ENCODE results near the gene FIBCD1. TPM values are rescaled to one million over a fixed set of nuclear protein-coding genes. Genes with fewer than 3 reads are reported as not detected.

FIBCD1 gene
- total and polyA plus RNA-seq, 2 experiments from 2014 or later: 4.4 to 5.6 TPM

DNA sequence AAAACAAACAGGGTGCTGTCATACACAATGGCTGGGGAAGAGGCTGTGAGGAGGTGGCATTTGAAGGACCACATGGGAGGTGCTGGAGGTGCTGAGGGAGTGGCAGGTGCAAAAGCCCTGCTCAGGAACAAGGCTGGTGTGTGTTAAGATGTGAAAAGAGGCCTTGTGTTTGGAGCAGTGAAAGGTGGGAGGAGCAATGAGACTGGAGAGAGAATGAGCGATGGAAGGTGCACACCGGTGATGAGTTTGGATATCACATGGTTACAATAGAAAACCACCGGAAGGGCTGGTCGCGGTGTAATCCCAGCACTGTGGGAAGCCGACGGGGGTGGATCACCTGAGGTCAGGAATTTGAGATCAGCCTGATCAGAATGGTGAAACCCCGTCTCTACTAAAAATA lies 9.2 kb upstream of the FIBCD1 start:
- H3K27me3 Mint-ChIP-seq (ENCODE audit: insufficient read depth, low read depth, poor library complexity): peaks cover 10% of the 10 kb centered on the region
- Histone ChIP-seq H3K36me3 (ENCODE audit: insufficient read depth) (no peaks in the 10 kb centered on the region), H3K4me2 (no peak overlapping the region), H3K79me2 (replicated peaks; ENCODE audit: insufficient read depth) (no peaks in the 10 kb centered on the region), H2AFZ (no peak overlapping the region), H3K9me2 (ENCODE audit: insufficient read depth) (no peaks in the 10 kb centered on the region), H4K20me1 (replicated peaks; ENCODE audit: insufficient read depth) (no peaks in the 10 kb centered on the region), H3F3A (replicated peaks; ENCODE audit: low read depth) (no peaks in the 10 kb centered on the region), H3K4me3 (no peak overlapping the region), H3K27ac (ENCODE audit: low read depth) (no peak overlapping the region), H3K4me1 (ENCODE audit: insufficient read depth) (no peaks in the 10 kb centered on the region), H3K27me3 (ENCODE audit: insufficient read depth) (no peaks in the 10 kb centered on the region)
- H3K36me3 Mint-ChIP-seq (ENCODE audit: low read depth): no peaks in the 10 kb centered on the region
- ATAC-seq (no peak), DNase-seq (ENCODE audit: low spot score) (no peak)
- H3K4me3 Mint-ChIP-seq: no peak overlapping the region
- H3K9me3 Mint-ChIP-seq: peaks cover 25% of the 10 kb centered on the region
- peaks cover 4% of the 10 kb centered on the region for H3K4me1 Mint-ChIP-seq
- H3K27ac Mint-ChIP-seq: no peak overlapping the region
- no peak for TF ChIP-seq EZH2phosphoT487 (IDR thresholded peaks at IDR 0.05; ENCODE audit: unreplicated experiment)
- no peak for TF ChIP-seq EZH2 (IDR thresholded peaks at IDR 0.05; ENCODE audit: low read depth, unreplicated experiment)
- no peak for TF ChIP-seq ZNF331 (CRISPR knock-in tag; IDR thresholded peaks at IDR 0.05; ENCODE audit: low read depth)
- no peak for TF ChIP-seq CREB1 (CRISPR knock-in tag; IDR thresholded peaks at IDR 0.05; ENCODE audit: low read depth)
- TF ChIP-seq, protein P1, sequence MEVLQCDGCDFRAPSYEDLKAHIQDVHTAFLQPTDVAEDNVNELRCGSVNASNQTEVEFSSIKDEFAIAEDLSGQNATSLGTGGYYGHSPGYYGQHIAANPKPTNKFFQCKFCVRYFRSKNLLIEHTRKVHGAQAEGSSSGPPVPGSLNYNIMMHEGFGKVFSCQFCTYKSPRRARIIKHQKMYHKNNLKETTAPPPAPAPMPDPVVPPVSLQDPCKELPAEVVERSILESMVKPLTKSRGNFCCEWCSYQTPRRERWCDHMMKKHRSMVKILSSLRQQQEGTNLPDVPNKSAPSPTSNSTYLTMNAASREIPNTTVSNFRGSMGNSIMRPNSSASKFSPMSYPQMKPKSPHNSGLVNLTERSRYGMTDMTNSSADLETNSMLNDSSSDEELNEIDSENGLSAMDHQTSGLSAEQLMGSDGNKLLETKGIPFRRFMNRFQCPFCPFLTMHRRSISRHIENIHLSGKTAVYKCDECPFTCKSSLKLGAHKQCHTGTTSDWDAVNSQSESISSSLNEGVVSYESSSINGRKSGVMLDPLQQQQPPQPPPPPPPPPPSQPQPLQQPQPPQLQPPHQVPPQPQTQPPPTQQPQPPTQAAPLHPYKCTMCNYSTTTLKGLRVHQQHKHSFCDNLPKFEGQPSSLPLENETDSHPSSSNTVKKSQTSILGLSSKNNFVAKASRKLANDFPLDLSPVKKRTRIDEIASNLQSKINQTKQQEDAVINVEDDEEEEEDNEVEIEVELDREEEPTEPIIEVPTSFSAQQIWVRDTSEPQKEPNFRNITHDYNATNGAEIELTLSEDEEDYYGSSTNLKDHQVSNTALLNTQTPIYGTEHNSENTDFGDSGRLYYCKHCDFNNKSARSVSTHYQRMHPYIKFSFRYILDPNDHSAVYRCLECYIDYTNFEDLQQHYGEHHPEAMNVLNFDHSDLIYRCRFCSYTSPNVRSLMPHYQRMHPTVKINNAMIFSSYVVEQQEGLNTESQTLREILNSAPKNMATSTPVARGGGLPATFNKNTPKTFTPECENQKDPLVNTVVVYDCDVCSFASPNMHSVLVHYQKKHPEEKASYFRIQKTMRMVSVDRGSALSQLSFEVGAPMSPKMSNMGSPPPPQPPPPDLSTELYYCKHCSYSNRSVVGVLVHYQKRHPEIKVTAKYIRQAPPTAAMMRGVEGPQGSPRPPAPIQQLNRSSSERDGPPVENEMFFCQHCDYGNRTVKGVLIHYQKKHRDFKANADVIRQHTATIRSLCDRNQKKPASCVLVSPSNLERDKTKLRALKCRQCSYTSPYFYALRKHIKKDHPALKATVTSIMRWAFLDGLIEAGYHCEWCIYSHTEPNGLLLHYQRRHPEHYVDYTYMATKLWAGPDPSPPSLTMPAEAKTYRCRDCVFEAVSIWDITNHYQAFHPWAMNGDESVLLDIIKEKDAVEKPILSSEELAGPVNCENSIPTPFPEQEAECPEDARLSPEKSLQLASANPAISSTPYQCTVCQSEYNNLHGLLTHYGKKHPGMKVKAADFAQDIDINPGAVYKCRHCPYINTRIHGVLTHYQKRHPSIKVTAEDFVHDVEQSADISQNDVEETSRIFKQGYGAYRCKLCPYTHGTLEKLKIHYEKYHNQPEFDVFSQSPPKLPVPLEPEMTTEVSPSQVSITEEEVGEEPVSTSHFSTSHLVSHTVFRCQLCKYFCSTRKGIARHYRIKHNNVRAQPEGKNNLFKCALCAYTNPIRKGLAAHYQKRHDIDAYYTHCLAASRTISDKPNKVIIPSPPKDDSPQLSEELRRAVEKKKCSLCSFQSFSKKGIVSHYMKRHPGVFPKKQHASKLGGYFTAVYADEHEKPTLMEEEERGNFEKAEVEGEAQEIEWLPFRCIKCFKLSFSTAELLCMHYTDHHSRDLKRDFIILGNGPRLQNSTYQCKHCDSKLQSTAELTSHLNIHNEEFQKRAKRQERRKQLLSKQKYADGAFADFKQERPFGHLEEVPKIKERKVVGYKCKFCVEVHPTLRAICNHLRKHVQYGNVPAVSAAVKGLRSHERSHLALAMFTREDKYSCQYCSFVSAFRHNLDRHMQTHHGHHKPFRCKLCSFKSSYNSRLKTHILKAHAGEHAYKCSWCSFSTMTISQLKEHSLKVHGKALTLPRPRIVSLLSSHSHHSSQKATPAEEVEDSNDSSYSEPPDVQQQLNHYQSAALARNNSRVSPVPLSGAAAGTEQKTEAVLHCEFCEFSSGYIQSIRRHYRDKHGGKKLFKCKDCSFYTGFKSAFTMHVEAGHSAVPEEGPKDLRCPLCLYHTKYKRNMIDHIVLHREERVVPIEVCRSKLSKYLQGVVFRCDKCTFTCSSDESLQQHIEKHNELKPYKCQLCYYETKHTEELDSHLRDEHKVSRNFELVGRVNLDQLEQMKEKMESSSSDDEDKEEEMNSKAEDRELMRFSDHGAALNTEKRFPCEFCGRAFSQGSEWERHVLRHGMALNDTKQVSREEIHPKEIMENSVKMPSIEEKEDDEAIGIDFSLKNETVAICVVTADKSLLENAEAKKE (CRISPR knock-in tag; IDR thresholded peaks at IDR 0.05): no peak
- TF ChIP-seq ZNF114 (CRISPR knock-in tag; IDR thresholded peaks at IDR 0.05): no peak
- TF ChIP-seq, protein P2, sequence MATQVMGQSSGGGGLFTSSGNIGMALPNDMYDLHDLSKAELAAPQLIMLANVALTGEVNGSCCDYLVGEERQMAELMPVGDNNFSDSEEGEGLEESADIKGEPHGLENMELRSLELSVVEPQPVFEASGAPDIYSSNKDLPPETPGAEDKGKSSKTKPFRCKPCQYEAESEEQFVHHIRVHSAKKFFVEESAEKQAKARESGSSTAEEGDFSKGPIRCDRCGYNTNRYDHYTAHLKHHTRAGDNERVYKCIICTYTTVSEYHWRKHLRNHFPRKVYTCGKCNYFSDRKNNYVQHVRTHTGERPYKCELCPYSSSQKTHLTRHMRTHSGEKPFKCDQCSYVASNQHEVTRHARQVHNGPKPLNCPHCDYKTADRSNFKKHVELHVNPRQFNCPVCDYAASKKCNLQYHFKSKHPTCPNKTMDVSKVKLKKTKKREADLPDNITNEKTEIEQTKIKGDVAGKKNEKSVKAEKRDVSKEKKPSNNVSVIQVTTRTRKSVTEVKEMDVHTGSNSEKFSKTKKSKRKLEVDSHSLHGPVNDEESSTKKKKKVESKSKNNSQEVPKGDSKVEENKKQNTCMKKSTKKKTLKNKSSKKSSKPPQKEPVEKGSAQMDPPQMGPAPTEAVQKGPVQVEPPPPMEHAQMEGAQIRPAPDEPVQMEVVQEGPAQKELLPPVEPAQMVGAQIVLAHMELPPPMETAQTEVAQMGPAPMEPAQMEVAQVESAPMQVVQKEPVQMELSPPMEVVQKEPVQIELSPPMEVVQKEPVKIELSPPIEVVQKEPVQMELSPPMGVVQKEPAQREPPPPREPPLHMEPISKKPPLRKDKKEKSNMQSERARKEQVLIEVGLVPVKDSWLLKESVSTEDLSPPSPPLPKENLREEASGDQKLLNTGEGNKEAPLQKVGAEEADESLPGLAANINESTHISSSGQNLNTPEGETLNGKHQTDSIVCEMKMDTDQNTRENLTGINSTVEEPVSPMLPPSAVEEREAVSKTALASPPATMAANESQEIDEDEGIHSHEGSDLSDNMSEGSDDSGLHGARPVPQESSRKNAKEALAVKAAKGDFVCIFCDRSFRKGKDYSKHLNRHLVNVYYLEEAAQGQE (IDR thresholded peaks at IDR 0.05; ENCODE audit: unreplicated experiment): no peak
- TF ChIP-seq STAT1 (IDR thresholded peaks at IDR 0.05; ENCODE audit: unreplicated experiment): no peak

Measured in GM23338 (cell line).